ENCODE results near the gene FNDC10. TPM values are rescaled to one million over a fixed set of nuclear protein-coding genes. Genes with fewer than 3 reads are reported as not detected.
A peak's percentile ranks its signal among the peaks of the same experiment; 100 is the strongest.
"Not testable (repeated sequence)": the region's sequence is repeated elsewhere in the genome, so short reads cannot be mapped to it uniquely, and the experiment has no call there.

The FNDC10 gene
- total RNA-seq (2013; cell fraction: nucleolus; rRNA removed), result 0.46 and 0.59 TPM in 2 replicates
- total RNA-seq (2014; rRNA removed) (0.22 and 0.23 TPM in 2 replicates), total RNA-seq (2014; rRNA removed; fragmentation: Illumina TruSeq; extraction: Trizol) (0.27 and 0.28 TPM in 2 replicates), total RNA-seq (2021) (1.0 and 1.3 TPM in 2 replicates), polyA plus RNA-seq (2011; rRNA removed) (not detected in 2 replicates), polyA plus RNA-seq (2014; fragmentation: Illumina TruSeq; extraction: Trizol) (0.18 TPM in 1 of 2 replicates, not detected in the other), polyA plus RNA-seq (2014; fragmentation: Nextera tagmentation; extraction: Ambion mirVana) (under 1 TPM in 1 of 2 experiments, not detected in 1; 0.05 TPM), polyA plus RNA-seq (2014; rRNA removed) (0.79 and 1.1 TPM in 2 replicates), polyA plus RNA-seq (2016; fragmentation: Nextera tagmentation; extraction: Ambion mirVana) (not detected), polyA minus RNA-seq (2011; rRNA and poly(A)+ RNA removed) (0.10 TPM in 1 of 2 replicates, not detected in the other), Bru-seq, nascent RNA (not detected), BruChase-seq, experiment 1, labeled RNA remaining after a 6-hour chase (percentile 28 among the genes with signal in this experiment), BruChase-seq, experiment 2, labeled RNA remaining after a 2-hour chase (percentile 33 among the genes with signal in this experiment)
- polyA plus RNA-seq (2011; ENCODE audit: low read depth), result 0.50 TPM
- polyA plus RNA-seq (2011; cell fraction: cytosol; rRNA removed), result 0.05 TPM in 1 of 2 replicates, not detected in the other
- 0.09 TPM in 1 of 2 replicates, not detected in the other for polyA plus RNA-seq (2011; cell fraction: nucleus; rRNA removed)
- polyA plus RNA-seq (2012), result 1.0 and 1.2 TPM in 2 replicates
- not detected in 2 replicates for polyA minus RNA-seq (2011; cell fraction: cytosol; rRNA and poly(A)+ RNA removed)
- polyA minus RNA-seq (2011; cell fraction: nucleus; rRNA and poly(A)+ RNA removed), result not detected in 2 replicates
- long read RNA-seq, experiment 1, result 0 reads
- long read RNA-seq, experiment 2, result 0 reads

DNA sequence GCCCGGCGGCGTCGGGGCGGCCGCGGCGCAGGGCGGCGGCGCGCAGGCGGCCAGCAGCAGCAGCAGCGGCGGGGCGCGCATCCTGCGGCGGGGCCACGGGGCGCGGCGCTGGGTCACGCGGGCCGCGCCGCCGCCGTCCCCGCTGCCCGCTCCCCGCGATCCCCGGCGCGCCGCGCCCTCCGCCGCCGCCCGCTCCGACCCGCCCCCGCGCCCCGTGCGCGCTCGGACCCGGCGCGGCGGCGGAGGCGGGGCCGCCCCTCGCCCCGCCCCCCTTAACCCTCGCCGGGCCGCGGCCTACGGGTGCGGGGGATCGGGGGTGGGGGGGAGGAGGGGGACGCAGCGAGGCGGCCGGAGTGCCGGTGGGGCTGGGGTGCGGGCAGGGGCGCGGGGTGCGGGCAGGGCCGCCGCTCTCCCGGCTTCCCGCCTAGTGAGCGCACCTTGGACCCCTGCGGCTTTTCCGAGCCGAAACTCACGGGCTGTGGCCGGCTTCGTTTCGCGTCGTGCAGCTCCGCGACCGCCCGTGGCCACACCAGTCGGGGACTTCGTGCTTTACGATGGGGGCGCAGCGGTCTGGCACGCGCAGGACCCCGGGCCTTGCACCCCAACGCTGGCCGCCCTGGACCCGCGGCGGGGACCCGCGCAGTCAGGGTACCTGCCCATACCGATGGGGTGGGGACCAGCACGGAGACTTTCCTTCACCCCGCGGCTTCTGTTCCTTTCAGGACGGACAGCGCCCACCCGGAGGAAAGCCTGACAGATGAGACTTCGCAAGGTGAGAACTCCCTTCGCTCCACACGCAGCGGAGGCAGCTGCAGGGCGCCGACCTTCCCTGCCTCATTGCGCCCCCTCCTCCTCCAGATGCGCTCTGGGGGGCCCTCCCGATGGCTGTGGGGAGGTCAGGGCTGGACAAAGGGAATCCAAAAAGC, at the start of gene FNDC10:
FNDC10 (minus strand) TSS at position 201 of the 926 bp plus-strand sequence; CDS start at position 81, 120 bp downstream.
- ChIA-PET POLR2A (no interaction called here), CTCF (no interaction called here), RAD21 (ENCODE audit: unreplicated experiment) (no interaction called here), SMC1A (ENCODE audit: uncharacterized antibody, unreplicated experiment) (no interaction called here)
- Histone ChIP-seq H3K27ac (ENCODE audit: control insufficient read depth, insufficient read depth) (no peak within 1 kb of the TSS), H3K4me1 (ENCODE audit: control insufficient read depth, insufficient read depth, low read length) (peaks cover 40% of the 10 kb centered on the region), H3K79me2 (ENCODE audit: control insufficient read depth, insufficient read depth, low read length) (no peaks in the 10 kb centered on the region), H2AFZ (ENCODE audit: control insufficient read depth, low read depth, low read length) (peak within 1 kb of the TSS; percentile 23), H3K27me3 (replicated peaks in 1 of 2; ENCODE audit: control insufficient read depth in 2 of 2, insufficient read depth in 2 of 2, low read length in 1 of 2) (peaks cover 0 to 2% of the 10 kb centered on the region in 2 experiments; a peak in 2 of 4 replicates), H3K4me2 (ENCODE audit: control insufficient read depth, insufficient read depth) (peak within 1 kb of the TSS; percentile 48), H3K9ac (ENCODE audit: control insufficient read depth, insufficient read depth, low read length) (no peak within 1 kb of the TSS), H4K20me1 (ENCODE audit: control insufficient read depth, insufficient read depth) (no peaks in the 10 kb centered on the region), H3K36me3 (ENCODE audit: control insufficient read depth in 2 of 2, insufficient read depth in 2 of 2, low read length in 1 of 2) (no peaks in the 10 kb centered on the region), H3K9me3 (replicated peaks; ENCODE audit: control insufficient read depth, insufficient read depth, low read length) (no peaks in the 10 kb centered on the region), H3K4me3 (no peak within 1 kb of the TSS)
- no TSS peak for BruUV-seq (replicated peaks)
- DNase-seq (ENCODE audit: low read depth, low spot score) (no peak), FAIRE-seq (no peak), ATAC-seq (no peak)
- in situ Hi-C loops (cut with MboI) (no loop called here), intact Hi-C loops (cut with micrococcal nuclease; ENCODE audit: unreplicated experiment) (no loop called here)
- TF ChIP-seq EGR1 (IDR thresholded peaks at IDR 0.05; ENCODE audit: borderline replicate concordance in 1 of 2, low read depth in 2 of 2, low read length in 2 of 2), result peak in 1 of 2 experiments; percentile 38; a peak in 1 of 3 replicates
- TF ChIP-seq, protein P1, sequence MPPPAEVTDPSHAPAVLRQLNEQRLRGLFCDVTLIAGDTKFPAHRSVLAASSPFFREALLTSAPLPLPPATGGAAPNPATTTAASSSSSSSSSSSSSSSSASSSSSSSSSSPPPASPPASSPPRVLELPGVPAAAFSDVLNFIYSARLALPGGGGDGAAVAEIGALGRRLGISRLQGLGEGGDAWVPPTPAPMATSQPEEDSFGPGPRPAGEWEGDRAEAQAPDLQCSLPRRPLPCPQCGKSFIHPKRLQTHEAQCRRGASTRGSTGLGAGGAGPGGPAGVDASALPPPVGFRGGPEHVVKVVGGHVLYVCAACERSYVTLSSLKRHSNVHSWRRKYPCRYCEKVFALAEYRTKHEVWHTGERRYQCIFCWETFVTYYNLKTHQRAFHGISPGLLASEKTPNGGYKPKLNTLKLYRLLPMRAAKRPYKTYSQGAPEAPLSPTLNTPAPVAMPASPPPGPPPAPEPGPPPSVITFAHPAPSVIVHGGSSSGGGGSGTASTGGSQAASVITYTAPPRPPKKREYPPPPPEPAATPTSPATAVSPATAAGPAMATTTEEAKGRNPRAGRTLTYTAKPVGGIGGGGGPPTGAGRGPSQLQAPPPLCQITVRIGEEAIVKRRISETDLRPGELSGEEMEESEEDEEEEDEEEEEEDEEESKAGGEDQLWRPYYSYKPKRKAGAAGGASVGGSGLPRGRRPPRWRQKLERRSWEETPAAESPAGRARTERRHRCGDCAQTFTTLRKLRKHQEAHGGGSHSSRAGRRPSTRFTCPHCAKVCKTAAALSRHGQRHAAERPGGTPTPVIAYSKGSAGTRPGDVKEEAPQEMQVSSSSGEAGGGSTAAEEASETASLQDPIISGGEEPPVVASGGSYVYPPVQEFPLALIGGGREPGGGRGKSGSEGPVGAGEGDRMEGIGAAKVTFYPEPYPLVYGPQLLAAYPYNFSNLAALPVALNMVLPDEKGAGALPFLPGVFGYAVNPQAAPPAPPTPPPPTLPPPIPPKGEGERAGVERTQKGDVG (CRISPR knock-in tag; IDR thresholded peaks at IDR 0.05), result no peak
- no peak for TF ChIP-seq RUNX3 (IDR thresholded peaks at IDR 0.05; ENCODE audit: low read length)
- TF ChIP-seq TARDBP (IDR thresholded peaks at IDR 0.05; ENCODE audit: borderline replicate concordance), result no peak
- no peak for TF ChIP-seq TCF3 (IDR thresholded peaks at IDR 0.05; ENCODE audit: borderline replicate concordance, insufficient read depth, low read depth, low read length)
- TF ChIP-seq ZNF24 (IDR thresholded peaks at IDR 0.05), result no peak
- TF ChIP-seq, protein P2, sequence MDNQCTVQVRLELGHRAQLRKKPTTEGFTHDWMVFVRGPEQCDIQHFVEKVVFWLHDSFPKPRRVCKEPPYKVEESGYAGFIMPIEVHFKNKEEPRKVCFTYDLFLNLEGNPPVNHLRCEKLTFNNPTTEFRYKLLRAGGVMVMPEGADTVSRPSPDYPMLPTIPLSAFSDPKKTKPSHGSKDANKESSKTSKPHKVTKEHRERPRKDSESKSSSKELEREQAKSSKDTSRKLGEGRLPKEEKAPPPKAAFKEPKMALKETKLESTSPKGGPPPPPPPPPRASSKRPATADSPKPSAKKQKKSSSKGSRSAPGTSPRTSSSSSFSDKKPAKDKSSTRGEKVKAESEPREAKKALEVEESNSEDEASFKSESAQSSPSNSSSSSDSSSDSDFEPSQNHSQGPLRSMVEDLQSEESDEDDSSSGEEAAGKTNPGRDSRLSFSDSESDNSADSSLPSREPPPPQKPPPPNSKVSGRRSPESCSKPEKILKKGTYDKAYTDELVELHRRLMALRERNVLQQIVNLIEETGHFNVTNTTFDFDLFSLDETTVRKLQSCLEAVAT (IDR thresholded peaks at IDR 0.05), result no peak
- WGBS (ENCODE audit: insufficient coverage, insufficient replicate concordance, low lambda C conversion rate, missing lambda C conversion rate), result 45% methylated on average over 49 of the region's 125 CpGs

DNA sequence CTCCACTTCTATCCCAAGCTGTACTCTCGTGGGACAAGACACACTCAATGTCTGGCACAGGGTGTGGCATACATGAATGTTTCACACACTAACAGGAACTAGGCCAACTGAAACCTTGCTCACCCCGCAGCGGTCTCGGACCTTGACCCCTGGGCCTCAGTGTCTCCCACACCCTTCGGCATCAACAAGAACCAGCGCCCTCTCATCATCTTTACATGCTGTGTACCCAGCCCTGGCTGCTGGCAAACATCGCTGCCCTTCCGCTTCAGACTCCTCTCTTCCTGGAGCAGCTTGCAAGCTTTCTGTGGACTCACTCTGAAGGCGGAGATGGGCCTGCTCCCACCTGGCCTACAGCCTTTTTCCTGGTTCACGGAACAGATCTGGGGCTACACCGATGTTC, 48.3 kb upstream of the FNDC10 start:
- H3K4me2 ChIP-seq (ENCODE audit: control insufficient read depth, insufficient read depth); H3K27me3 ChIP-seq (replicated peaks in 1 of 2; ENCODE audit: control insufficient read depth in 2 of 2, insufficient read depth in 2 of 2, low read length in 1 of 2); in situ Hi-C loops (cut with MboI); H4K20me1 ChIP-seq (ENCODE audit: control insufficient read depth, insufficient read depth); H3K9me3 ChIP-seq (replicated peaks; ENCODE audit: control insufficient read depth, insufficient read depth, low read length); RAD21 ChIA-PET (ENCODE audit: unreplicated experiment); H3K27ac ChIP-seq (ENCODE audit: control insufficient read depth, insufficient read depth); H3K4me3 ChIP-seq; FAIRE-seq; H3K9ac ChIP-seq (ENCODE audit: control insufficient read depth, insufficient read depth, low read length); SMC1A ChIA-PET (ENCODE audit: uncharacterized antibody, unreplicated experiment); POLR2A ChIA-PET; BruUV-seq (replicated peaks); DNase-seq (ENCODE audit: low read depth, low spot score); H2AFZ ChIP-seq (ENCODE audit: control insufficient read depth, low read depth, low read length); intact Hi-C loops (cut with micrococcal nuclease; ENCODE audit: unreplicated experiment); H3K79me2 ChIP-seq (ENCODE audit: control insufficient read depth, insufficient read depth, low read length); CTCF ChIA-PET; ATAC-seq; H3K4me1 ChIP-seq (ENCODE audit: control insufficient read depth, insufficient read depth, low read length): not testable (repeated sequence)
- 80% methylated on average over 11 of the region's 11 CpGs for WGBS (ENCODE audit: insufficient coverage, insufficient replicate concordance, low lambda C conversion rate, missing lambda C conversion rate)
- H3K36me3 ChIP-seq (ENCODE audit: control insufficient read depth in 2 of 2, insufficient read depth in 2 of 2, low read length in 1 of 2), result peaks cover 3 to 16% of the 10 kb centered on the region in 2 experiments; a peak in 3 of 4 replicates
